HG03103 (cell line): ENCODE measurements around the gene STPG3.
"Not testable (repeated sequence)": the region's sequence is repeated elsewhere in the genome, so short reads cannot be mapped to it uniquely, and the experiment has no call there.

Source experiments
- ATAC-seq: cut with Tn5 transposase; IDR thresholded peaks from one replicate; pipeline ENCODE4 v1.9.1; 2021; ENCODE audit warnings: low read depth; ENCODE audit not compliant: unreplicated experiment

STPG3 gene

DNA sequence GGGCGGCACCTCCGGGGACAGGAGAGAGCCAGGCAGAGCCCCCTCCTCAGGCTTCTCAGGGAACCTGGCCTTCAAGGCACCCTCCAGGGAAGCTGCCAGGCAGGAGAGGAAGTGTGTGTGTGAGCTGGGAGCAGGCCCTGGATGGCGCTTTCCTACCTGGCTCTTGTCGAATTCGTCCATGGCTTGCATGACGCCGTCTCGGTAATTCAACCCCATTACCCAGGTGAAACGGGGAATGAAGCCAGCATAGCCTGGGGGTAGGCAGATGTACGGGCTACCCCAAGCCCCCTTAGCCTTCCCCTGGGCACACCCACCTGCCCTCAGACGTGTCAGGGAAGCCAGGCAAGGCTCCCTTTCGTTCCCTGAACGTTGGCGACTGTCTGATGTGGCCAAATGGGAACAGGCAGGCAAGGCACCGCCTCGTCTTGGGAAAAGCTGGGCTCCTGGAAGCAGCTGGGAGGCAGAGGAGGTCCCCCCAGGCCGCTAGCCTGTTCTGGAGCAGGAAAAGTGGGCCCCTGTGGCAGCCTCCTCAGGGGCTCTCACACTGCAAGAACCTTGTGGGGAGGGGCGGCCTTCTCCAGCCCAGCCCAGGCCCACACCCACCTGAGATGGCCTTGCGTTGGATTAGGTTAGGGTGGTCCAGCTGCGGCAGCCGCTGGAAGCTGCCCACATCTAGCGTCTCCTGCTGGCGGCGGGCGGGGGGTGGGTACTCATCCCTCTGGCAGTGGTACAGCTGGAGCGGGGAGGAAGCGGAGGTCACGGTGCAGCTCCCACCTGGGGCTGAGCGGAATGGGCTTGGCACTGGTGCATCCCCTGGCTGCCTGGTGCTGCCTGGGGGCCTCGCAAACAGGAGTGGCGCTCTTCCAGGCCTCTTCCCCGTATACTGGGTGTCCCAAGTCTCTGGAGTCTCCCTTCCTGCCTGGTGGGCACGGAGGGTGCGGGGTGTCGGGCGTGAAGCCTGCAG is 6.3 kb upstream of the STPG3 start:
- no peak for ATAC-seq

DNA sequence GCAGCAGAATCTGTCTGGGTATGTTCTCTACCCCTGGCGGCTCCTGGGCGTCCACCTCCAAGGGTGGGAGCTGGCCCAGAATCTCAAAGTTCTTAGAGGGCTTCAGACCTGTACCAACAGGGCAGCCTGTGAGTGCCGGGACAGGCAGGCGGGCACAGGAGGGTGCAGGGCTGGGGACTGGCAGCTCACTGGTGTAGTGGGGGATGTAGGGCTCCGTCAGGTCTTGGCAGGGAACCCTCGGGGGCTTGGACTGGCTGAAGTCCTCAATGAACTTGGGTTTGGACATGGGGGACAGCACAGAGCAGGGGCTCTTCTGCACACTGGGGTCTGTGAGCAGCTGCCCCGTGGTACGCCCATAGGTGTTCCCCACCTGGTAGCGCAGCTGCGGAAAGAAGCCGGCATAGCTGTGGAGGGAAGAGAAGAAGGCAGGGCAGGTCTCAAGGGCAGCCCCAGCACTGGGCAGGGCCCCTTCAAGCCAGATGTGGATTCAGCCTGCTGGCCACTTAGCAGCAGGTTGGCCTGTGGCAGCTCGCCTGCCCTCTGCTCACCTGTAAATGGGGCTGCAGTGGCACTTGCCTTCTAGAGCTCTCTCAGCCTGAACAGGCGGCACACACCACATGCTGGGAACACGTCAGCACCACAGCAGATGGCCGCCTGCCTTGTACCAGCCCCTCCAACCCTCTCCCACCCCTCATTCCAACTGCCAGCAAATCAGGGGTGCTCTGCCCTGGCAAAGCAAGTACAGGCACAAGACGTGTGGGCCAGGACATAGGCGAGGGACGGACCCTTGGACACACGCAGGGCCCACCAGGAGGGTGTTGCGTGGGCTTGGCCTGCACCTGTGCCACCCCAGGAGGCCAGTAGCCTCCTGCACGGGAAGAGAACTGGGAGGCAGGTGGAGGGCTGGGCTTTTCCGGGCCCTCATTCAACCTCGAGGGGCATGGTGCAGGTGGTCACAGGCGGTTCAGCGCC is 5.3 kb upstream of the STPG3 start:
- no peak for ATAC-seq

GRCh38 chr9:137247135-137247915 is 3.8 kb upstream of the STPG3 start:
- no peak for ATAC-seq

DNA sequence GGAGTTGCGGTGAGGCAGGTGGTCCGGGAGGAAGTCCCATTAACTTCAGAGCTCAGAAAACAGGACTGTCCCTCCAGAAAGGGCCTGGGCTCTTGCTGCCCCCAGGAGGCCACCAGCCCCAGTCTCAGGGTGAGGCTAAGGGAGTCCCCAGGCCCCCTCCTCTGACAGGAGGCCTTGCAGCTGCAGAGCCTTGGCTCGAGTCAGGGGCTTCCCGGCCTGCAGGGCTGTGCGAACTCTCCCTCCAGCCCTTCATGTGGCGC is 3.2 kb upstream of the STPG3 start:
- no peak for ATAC-seq

GRCh38 chr9:137250329-137251193 is 525 bp upstream of the STPG3 start:
- no peak for ATAC-seq

DNA sequence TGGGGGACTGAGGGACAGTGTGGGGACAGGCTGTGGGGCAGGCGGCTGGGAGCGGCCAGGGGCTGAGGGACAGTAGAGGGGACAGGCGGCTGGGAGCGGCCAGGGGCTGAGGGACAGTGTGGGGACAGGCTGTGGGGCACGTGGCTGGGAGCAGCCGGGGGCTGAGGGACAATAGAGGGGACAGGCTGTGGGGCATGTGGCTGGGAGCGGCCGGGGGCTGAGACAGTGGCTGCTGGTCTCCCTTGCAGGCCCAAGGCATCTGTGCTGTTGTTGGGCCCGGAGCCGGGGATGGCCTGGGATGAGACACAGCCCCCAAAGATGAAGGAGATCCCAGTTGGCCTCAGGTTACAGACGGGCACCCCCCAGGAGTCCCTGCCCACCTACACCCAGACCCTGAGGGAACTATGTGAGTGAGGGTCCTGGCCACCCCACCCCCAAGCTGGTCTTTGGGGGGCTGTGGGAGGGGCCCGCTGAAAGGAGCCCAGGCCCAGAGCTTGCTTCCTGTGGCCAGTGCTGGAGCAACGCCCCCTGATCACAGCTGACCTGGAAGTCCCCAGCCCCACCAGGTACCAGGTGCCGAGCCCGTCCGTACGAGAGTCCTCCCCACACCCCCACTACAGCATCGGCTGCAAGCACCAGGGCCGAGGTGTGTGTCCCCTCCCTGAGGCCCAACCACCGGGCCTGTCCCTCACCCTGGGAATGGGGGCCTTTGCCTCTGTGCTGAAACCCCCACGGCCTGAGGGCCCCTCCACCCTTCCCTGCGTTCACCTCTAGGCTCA is 593 bp downstream of the STPG3 start:
- ATAC-seq = no peak

GRCh38 chr9:137252555-137253506 is 1.7 kb downstream of the STPG3 start:
- no peak for ATAC-seq

- ATAC-seq = no peak
Observed at GRCh38 chr9:137253717-137254623, 2.9 kb downstream of the STPG3 start.

DNA sequence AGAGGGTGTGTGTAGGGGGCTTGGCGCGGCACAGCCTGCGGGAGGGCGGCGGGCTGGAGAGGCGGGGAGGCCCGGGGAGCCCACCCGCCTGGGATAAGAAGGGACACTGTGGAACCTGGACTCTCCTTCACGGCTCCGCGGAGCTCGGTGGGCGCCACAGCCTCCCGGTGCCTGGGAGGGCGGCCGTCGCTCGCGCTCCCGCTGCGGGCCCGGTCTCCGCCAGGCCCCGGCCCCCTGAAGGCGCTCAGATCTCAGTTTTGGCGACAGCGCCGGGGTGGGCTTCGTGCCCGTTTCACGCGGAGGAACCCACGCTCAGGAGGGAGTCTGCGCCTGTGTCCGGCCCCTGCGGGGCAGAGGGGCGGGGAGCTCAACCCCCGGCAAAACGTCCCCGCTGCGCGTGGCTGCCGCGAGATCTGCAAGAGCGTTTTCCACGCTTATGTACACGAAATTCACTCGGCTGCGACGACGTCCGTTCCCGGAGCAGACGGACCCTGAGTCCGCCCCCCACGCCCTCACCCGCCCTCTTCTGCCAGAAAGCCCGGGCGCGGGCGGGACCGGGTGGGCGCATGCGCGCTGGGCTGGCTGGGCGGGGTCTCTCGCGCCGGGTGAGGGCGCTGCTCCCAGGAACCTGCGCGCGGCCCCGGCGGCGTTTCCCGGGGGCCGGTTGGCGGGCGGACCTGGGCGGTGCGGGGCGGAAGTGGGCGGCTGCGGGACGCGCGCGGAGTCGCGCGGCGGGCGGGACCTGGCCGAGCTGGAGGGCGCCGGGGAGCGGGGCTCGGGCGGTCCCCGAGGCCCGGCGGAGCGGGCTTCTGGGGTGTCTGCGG is 3.8 kb downstream of the STPG3 start, which contains the start of gene NELFB:
TSS of gene NELFB (plus strand) at position 704 of the 824 bp plus-strand sequence.
- peak; percentile 71 for ATAC-seq

- ATAC-seq = peak; percentile 10
Observed at GRCh38 chr9:137255448-137256114, 4.5 kb downstream of the STPG3 start.

DNA sequence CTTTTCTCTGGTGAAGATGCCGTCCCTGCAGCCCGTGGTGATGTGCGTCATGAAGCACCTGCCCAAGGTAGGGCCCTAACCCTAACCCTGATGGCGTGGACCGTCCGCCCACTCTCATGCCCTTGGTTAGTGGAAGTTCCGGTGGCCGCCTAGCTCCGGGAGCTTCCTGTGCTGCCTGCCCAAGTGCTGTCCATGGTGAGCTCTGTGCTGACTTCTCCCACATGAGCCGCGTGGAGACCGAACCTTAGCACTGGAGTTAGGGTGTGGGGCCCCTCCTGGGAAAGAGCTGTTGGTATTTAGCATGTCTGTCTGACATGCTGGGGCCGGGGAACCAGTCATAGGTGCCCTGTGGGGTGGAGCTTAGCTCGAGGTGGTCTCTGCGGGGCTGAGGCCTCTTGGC is 5.3 kb downstream of the STPG3 start:
- ATAC-seq = no peak

DNA sequence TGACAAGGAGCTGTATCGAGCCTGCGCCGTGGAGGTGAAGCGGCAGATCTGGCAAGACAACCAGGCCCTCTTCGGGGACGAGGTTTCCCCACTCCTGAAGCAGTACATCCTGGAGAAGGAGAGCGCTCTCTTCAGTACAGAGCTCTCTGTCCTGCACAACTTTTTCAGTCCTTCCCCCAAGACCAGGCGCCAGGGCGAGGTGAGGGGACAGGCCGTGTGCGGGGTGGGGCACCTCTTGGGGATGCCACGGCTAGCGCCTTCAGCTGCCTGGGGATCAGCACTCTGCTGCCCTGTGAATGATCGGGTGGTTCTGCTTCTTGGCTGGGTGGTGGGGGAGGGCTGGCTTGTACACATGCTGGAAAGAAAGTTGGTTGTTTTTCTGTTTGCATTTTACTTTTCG is 5.8 kb downstream of the STPG3 start:
- no peak for ATAC-seq

GRCh38 chr9:137262173-137262908 is 11.3 kb downstream of the STPG3 start:
- ATAC-seq = not testable (repeated sequence)

GRCh38 chr9:137262909-137263285 is 11.8 kb downstream of the STPG3 start:
- no peak for ATAC-seq

- no peak for ATAC-seq
Observed at GRCh38 chr9:137263506-137263905, 12.4 kb downstream of the STPG3 start.
